Vagina (tissue), 2 donors: Measurements from ENCODE around the gene ZBTB16. TPM values are rescaled to one million over a fixed set of nuclear protein-coding genes. Genes with fewer than 3 reads are reported as not detected.

ENCODE experiments used
- DNase-seq, 2 donors: peaks; one replicate each; pipeline ENCODE4 v3.0.0-alpha.2; 2017; ENCODE audit errors: extremely low spot score in 2 of 2
- H3K27ac ChIP-seq: fragments of 200-600 bp; sonication (generic); one replicate; pipeline ENCODE4 v1.5.1; 2019
- H3K27me3 ChIP-seq: fragments of 200-600 bp; sonication (generic); one replicate; pipeline ENCODE4 v1.5.1; 2019
- H3K36me3 ChIP-seq, 2 donors: fragments of 200-600 bp; sonication (generic); one replicate each; pipeline ENCODE4 v1.5.1; 2017 to 2019
- H3K4me1 ChIP-seq: fragments of 200-600 bp; sonication (generic); one replicate; pipeline ENCODE4 v1.5.1; 2019
- H3K4me3 ChIP-seq, 2 donors: fragments of 200-600 bp; sonication (generic); 1 replicate in 1 of 2; 2 replicates in 1 of 2; pipeline ENCODE4 v1.5.1; 2016 to 2019
- H3K9me3 ChIP-seq: fragments of 200-600 bp; sonication (generic); one replicate; pipeline ENCODE4 v1.5.1; 2019
- CTCF ChIP-seq, 3 experiments: fragments of 450-650 bp in 2 of 3; fragments of 200-600 bp in 1 of 3; sonication (generic) in 1 of 3; IDR thresholded peaks; one replicate each; pipeline ENCODE4 v1.5.1; 2017 to 2019; ENCODE audit warnings: antibody characterized with exemption in 3 of 3, mild to moderate bottlenecking in 2 of 3, moderate library complexity in 2 of 3
- POLR2A ChIP-seq, 2 donors: fragments of 450-650 bp; IDR thresholded peaks; one replicate each; pipeline ENCODE4 v1.6.1; 2017; ENCODE audit warnings: antibody characterized with exemption in 2 of 2, mild to moderate bottlenecking in 2 of 2, moderate library complexity in 2 of 2
- POLR2AphosphoS5 ChIP-seq, 2 donors: sonication (generic); formaldehyde crosslinking; IDR thresholded peaks; one replicate each; pipeline ENCODE4 v1.9.0; 2017; ENCODE audit warnings: antibody characterized with exemption in 2 of 2, mild to moderate bottlenecking in 2 of 2, low read depth in 1 of 2; ENCODE audit not compliant: insufficient read depth in 1 of 2
- intact Hi-C: fragments of 100-400 bp; cut with DNase I; formaldehyde crosslinking; loops from one replicate; pipeline ENCODE4 v1.15.1; 2023
- total RNA-seq: library from RNA; depleted of rRNA; stranded (reverse); fragments of >200 nt; gene quantifications from one replicate; pipeline ENCODE4 v1.2.3, GENCODE V29; 2016

ZBTB16 gene
- total RNA-seq, 1 donor from 2014 or later: 243 TPM

GRCh38 chr11:114136686-114137640 is 77.5 kb downstream of the ZBTB16 start:
- no peaks in the 10 kb centered on the region for H3K36me3 ChIP-seq
- no peaks in the 10 kb centered on the region for H3K9me3 ChIP-seq
- no peak overlapping the region for H3K4me3 ChIP-seq
- DNase-seq: no peak
- peaks cover 100% of the 10 kb centered on the region for H3K4me1 ChIP-seq
- H3K27me3 ChIP-seq: no peaks in the 10 kb centered on the region
- TF ChIP-seq POLR2AphosphoS5 (IDR thresholded peaks at IDR 0.05; ENCODE audit: insufficient read depth in 1 of 2, low read depth in 1 of 2) (no peak), CTCF (IDR thresholded peaks at IDR 0.05) (no peak), POLR2A (IDR thresholded peaks at IDR 0.05) (no peak)
- peak overlapping the region; percentile 1 for H3K27ac ChIP-seq
- intact Hi-C loops: no loop called here

DNA sequence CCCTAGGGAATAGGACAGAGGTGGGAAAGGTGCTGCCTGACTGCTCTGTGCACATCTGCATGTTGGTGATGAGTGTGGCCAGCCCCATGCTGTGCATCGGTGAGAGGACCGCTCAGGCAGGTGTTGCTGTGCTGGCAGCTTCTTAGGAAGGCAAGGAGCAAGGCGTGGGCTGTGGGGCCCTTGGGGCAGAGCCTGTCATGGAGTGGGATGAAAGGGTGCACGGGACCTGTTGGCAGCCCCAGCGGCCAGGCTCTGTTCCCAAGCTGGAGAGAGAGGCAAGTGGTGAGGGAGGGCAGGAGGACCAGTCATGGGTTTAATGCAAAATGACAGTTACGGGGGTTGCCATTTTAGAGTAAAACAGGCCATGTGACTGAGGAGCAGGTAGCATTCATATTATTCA is 78.3 kb downstream of the ZBTB16 start:
- TF ChIP-seq POLR2AphosphoS5 (IDR thresholded peaks at IDR 0.05; ENCODE audit: insufficient read depth in 1 of 2, low read depth in 1 of 2) (no peak), CTCF (IDR thresholded peaks at IDR 0.05) (no peak), POLR2A (IDR thresholded peaks at IDR 0.05) (no peak)
- intact Hi-C loops: no loop called here
- no peaks in the 10 kb centered on the region for H3K36me3 ChIP-seq
- DNase-seq: no peak
- H3K4me3 ChIP-seq: no peak overlapping the region
- peaks cover 100% of the 10 kb centered on the region for H3K4me1 ChIP-seq
- H3K27me3 ChIP-seq: no peaks in the 10 kb centered on the region
- no peaks in the 10 kb centered on the region for H3K9me3 ChIP-seq
- peak overlapping the region; percentile 1 for H3K27ac ChIP-seq

GRCh38 chr11:114138411-114138810 is 78.9 kb downstream of the ZBTB16 start:
- intact Hi-C loops: no loop called here

DNA sequence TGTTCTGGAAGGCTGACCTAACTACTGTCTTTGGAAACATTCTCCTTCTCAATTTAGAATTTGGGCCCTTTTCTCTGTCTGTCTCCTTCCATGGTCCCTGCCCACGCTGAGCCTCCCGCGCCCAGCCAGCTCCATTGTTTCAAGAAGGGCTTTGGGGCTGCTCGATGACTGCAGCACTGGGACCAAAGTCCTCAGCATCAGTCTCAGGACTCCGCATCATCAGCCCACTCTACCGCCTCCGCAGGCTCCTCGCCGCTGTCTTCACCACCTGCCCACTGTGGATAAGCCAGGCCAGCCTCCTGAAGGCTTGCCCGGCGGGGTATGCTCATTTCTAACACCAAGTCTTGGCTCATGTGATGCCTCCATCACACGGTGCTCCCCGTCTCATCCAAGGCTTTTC is 81.3 kb downstream of the ZBTB16 start:
- intact Hi-C loops: no loop called here
- H3K27me3 ChIP-seq: no peaks in the 10 kb centered on the region
- peaks cover 95% of the 10 kb centered on the region for H3K4me1 ChIP-seq
- H3K27ac ChIP-seq: no peak overlapping the region
- no peaks in the 10 kb centered on the region for H3K9me3 ChIP-seq
- H3K36me3 ChIP-seq: no peaks in the 10 kb centered on the region
- H3K4me3 ChIP-seq: no peak overlapping the region
- no peak for DNase-seq
- no peak for TF ChIP-seq POLR2AphosphoS5 (IDR thresholded peaks at IDR 0.05; ENCODE audit: insufficient read depth in 1 of 2, low read depth in 1 of 2)
- no peak for TF ChIP-seq POLR2A (IDR thresholded peaks at IDR 0.05)
- no peak for TF ChIP-seq CTCF (IDR thresholded peaks at IDR 0.05)

More at GRCh38 chr11:114138411-114138810, 78.9 kb downstream of the ZBTB16 start:
- Histone ChIP-seq H3K27ac (peak overlapping the region; percentile 42), H3K9me3 (no peaks in the 10 kb centered on the region), H3K4me1 (peaks cover 100% of the 10 kb centered on the region), H3K4me3 (no peak overlapping the region), H3K36me3 (no peaks in the 10 kb centered on the region), H3K27me3 (no peaks in the 10 kb centered on the region)
- TF ChIP-seq POLR2AphosphoS5 (IDR thresholded peaks at IDR 0.05; ENCODE audit: insufficient read depth in 1 of 2, low read depth in 1 of 2) (no peak), CTCF (IDR thresholded peaks at IDR 0.05) (no peak), POLR2A (IDR thresholded peaks at IDR 0.05) (no peak)
- no peak for DNase-seq
